IMR-90 (cell line): ENCODE data around the gene PSME3. TPM values are rescaled to one million over a fixed set of nuclear protein-coding genes. Genes with fewer than 3 reads are reported as not detected.

Experiments used
- ATAC-seq: fragments of 200-7000 bp; cut with Tn5 transposase; 2 replicates; pipeline ENCODE4 v1.9.1; 2020; ENCODE audit warnings: low read depth, mild to moderate bottlenecking, moderate library complexity
- BruUV-seq: library from RNA; stranded (reverse); fragments of 400-500 nt; replicated peaks from 2 replicates; lab custom pipeline; 2021; lab: Mats Ljungman, UMichigan
- CTCF ChIA-PET: fragments of 300-600 bp; formaldehyde crosslinking; extraction: SDS; loops from one replicate; lab custom pipeline; 2021; ENCODE audit warnings: antibody characterized with exemption; lab: Yijun Ruan, JAX
- POLR2A ChIA-PET: fragments of 300-600 bp; sonication (Branson Sonifier 250); formaldehyde crosslinking; loops from one replicate; lab custom pipeline; 2022; ENCODE audit warnings: antibody characterized with exemption; ENCODE audit not compliant: unreplicated experiment; lab: Charles Lee
- DNase-seq: peaks from one replicate; pipeline ENCODE4 v3.0.0; 2013
- H2AFZ ChIP-seq: replicated peaks from 2 replicates; pipeline ENCODE3; 2013; ENCODE audit warnings: low read length, mild to moderate bottlenecking; ENCODE audit not compliant: poor library complexity
- H2AK5ac ChIP-seq: 2 replicates; pipeline ENCODE4 v1.6.1; 2013; ENCODE audit warnings: low read depth, low read length, inconsistent platforms
- H2AK9ac ChIP-seq: replicated peaks from 2 replicates; pipeline ENCODE3; 2013; ENCODE audit warnings: mild to moderate bottlenecking, low read depth, low read length, moderate library complexity; ENCODE audit not compliant: poor library complexity
- H2BK120ac ChIP-seq: 2 replicates; pipeline ENCODE4 v1.6.1; 2013; ENCODE audit warnings: low read depth, low read length, inconsistent platforms
- H2BK15ac ChIP-seq: 3 replicates; pipeline ENCODE4 v1.6.1; 2013; ENCODE audit warnings: low read depth, low read length, inconsistent platforms
- H2BK20ac ChIP-seq: 2 replicates; pipeline ENCODE4 v1.6.1; 2013; ENCODE audit warnings: low read depth, mild to moderate bottlenecking, inconsistent platforms, low read length, moderate library complexity
- H2BK5ac ChIP-seq: 2 replicates; pipeline ENCODE4 v1.6.1; 2013; ENCODE audit warnings: mild to moderate bottlenecking, low read depth, low read length, inconsistent platforms; ENCODE audit not compliant: poor library complexity, severe bottlenecking
- H3K14ac ChIP-seq: replicated peaks from 2 replicates; pipeline ENCODE4 v1.6.1; 2013; ENCODE audit warnings: low read depth, low read length, inconsistent platforms
- H3K18ac ChIP-seq: 2 replicates; pipeline ENCODE4 v1.6.1; 2013; ENCODE audit warnings: low read depth, low read length, control low read depth
- H3K23ac ChIP-seq: 2 replicates; pipeline ENCODE4 v1.6.1; 2013; ENCODE audit warnings: low read depth, low read length, inconsistent platforms
- H3K27ac ChIP-seq: 2 replicates; pipeline ENCODE4 v1.5.1; 2013; ENCODE audit warnings: mild to moderate bottlenecking, control low read depth, low read length; ENCODE audit not compliant: insufficient read depth
- H3K27me3 ChIP-seq: 2 replicates; pipeline ENCODE4 v1.6.1; 2013; ENCODE audit warnings: low read length; ENCODE audit not compliant: control insufficient read depth, insufficient read depth
- H3K36me3 ChIP-seq: 2 replicates; pipeline ENCODE4 v1.6.1; 2013; ENCODE audit warnings: low read length, mixed read lengths; ENCODE audit not compliant: control insufficient read depth, insufficient read depth
- H3K4ac ChIP-seq: 2 replicates; pipeline ENCODE4 v1.6.1; 2013; ENCODE audit warnings: low read depth, low read length, inconsistent platforms
- H3K4me1 ChIP-seq: 2 replicates; pipeline ENCODE4 v1.6.1; 2013; ENCODE audit warnings: low read length, mixed read lengths; ENCODE audit not compliant: control insufficient read depth, insufficient read depth
- H3K4me2 ChIP-seq: 2 replicates; pipeline ENCODE4 v1.6.1; 2013; ENCODE audit warnings: low read depth, mild to moderate bottlenecking, control low read depth, low read length, moderate library complexity
- H3K4me3 ChIP-seq: 2 replicates; pipeline ENCODE4 v1.5.1; 2013; ENCODE audit warnings: low read depth, mild to moderate bottlenecking, control low read depth, low read length, moderate library complexity; ENCODE audit not compliant: insufficient read depth
- H3K56ac ChIP-seq: 2 replicates; pipeline ENCODE4 v1.6.1; 2013; ENCODE audit warnings: low read length, inconsistent platforms; ENCODE audit not compliant: insufficient read depth; ENCODE audit errors: extremely low read depth
- H3K79me1 ChIP-seq, 2 experiments: 2 replicates each; pipeline ENCODE4 v1.6.1; 2013; ENCODE audit warnings: low read length in 2 of 2, inconsistent platforms in 1 of 2, low read depth in 1 of 2
- H3K9ac ChIP-seq: 2 replicates; pipeline ENCODE4 v1.6.1; 2013; ENCODE audit warnings: low read depth, low read length, control low read depth
- H3K9me1 ChIP-seq: 2 replicates; pipeline ENCODE4 v1.6.1; 2013; ENCODE audit warnings: low read length, inconsistent platforms; ENCODE audit not compliant: insufficient read depth
- H3K9me3 ChIP-seq: 2 replicates; pipeline ENCODE4 v1.6.1; 2013; ENCODE audit warnings: low read length; ENCODE audit not compliant: control insufficient read depth, insufficient read depth
- H4K20me1 ChIP-seq: 2 replicates; pipeline ENCODE4 v1.6.1; 2013; ENCODE audit warnings: low read length, inconsistent platforms; ENCODE audit not compliant: insufficient read depth
- H4K5ac ChIP-seq: 2 replicates; pipeline ENCODE4 v1.6.1; 2013; ENCODE audit warnings: mild to moderate bottlenecking, low read depth, low read length, control low read depth
- H4K8ac ChIP-seq, 2 experiments: 2 replicates each; pipeline ENCODE4 v1.6.1; 2013; ENCODE audit warnings: low read depth in 2 of 2, low read length in 2 of 2, control low read depth in 1 of 2, inconsistent platforms in 1 of 2
- H4K91ac ChIP-seq: 2 replicates; pipeline ENCODE4 v1.6.1; 2013; ENCODE audit warnings: low read depth, low read length, inconsistent platforms; ENCODE audit not compliant: insufficient read depth
- BHLHE40 ChIP-seq: fragments of 150-350 bp; IDR thresholded peaks from 2 replicates; pipeline ENCODE4 v1.6.1; 2016; ENCODE audit warnings: mild to moderate bottlenecking, low read depth, low read length
- CEBPB ChIP-seq: IDR thresholded peaks from 2 replicates; pipeline ENCODE4 v1.6.1; 2012; ENCODE audit warnings: low read depth, low read length, improper control_type of control experiment
- CHD1 ChIP-seq: IDR thresholded peaks from 2 replicates; pipeline ENCODE4 v1.6.1; 2012; ENCODE audit warnings: low read depth, low read length, improper control_type of control experiment
- FOS ChIP-seq: fragments of 150-350 bp; IDR thresholded peaks from 2 replicates; pipeline ENCODE4 v1.6.1; 2016; ENCODE audit warnings: low read depth, low read length
- MAFK ChIP-seq: IDR thresholded peaks from 2 replicates; pipeline ENCODE4 v1.6.1; 2012; ENCODE audit warnings: low read depth, low read length, improper control_type of control experiment
- MAZ ChIP-seq: IDR thresholded peaks from 2 replicates; pipeline ENCODE4 v1.6.1; 2012; ENCODE audit warnings: low read depth, mild to moderate bottlenecking, low read length, improper control_type of control experiment, moderate library complexity, borderline replicate concordance
- MXI1 ChIP-seq: IDR thresholded peaks from 2 replicates; pipeline ENCODE4 v1.6.1; 2012; ENCODE audit warnings: low read depth, mild to moderate bottlenecking, low read length, moderate library complexity, borderline replicate concordance
- NFE2L2 ChIP-seq: fragments of 150-350 bp; IDR thresholded peaks from 2 replicates; pipeline ENCODE4 v1.6.1; 2016; ENCODE audit warnings: low read depth, mild to moderate bottlenecking, low read length
- POLR2A ChIP-seq: IDR thresholded peaks from 2 replicates; pipeline ENCODE4 v1.6.1; 2012; ENCODE audit warnings: mild to moderate bottlenecking, low read depth, low read length
- RAD21 ChIP-seq: IDR thresholded peaks from 2 replicates; pipeline ENCODE4 v1.6.1; 2012; ENCODE audit warnings: low read length, improper control_type of control experiment
- RCOR1 ChIP-seq: IDR thresholded peaks from 2 replicates; pipeline ENCODE4 v1.6.1; 2012; ENCODE audit warnings: mild to moderate bottlenecking, low read length, improper control_type of control experiment; ENCODE audit not compliant: insufficient replicate concordance
- RFX5 ChIP-seq: IDR thresholded peaks from 2 replicates; pipeline ENCODE4 v1.8.0; 2012; ENCODE audit warnings: low read depth, mild to moderate bottlenecking, low read length, moderate library complexity
- SMC3 ChIP-seq: fragments of 150-350 bp; IDR thresholded peaks from 2 replicates; pipeline ENCODE4 v1.6.1; 2016; ENCODE audit warnings: low read depth, mild to moderate bottlenecking, antibody characterized with exemption, low read length, moderate library complexity
- WGBS, 2 experiments: methylation state at CpG; one replicate each; pipeline versions ENCODE4 v1.1.5 to v1.1.7; 2013; ENCODE audit warnings: missing lambda C conversion rate in 2 of 2; ENCODE audit not compliant: insufficient read length in 1 of 2; ENCODE audit errors: extremely low coverage in 2 of 2; 5-methylcytosine and 5-hydroxymethylcytosine counted together
- dilution Hi-C: fragments of 300-500 bp; cut with HindIII; formaldehyde crosslinking; loops from one replicate; pipeline ENCODE4 v1.14.3; 2018; ENCODE audit warnings: low sequenced_read_pairs; ENCODE audit not compliant: unreplicated experiment
- in situ Hi-C: fragments of 300-500 bp; cut with MboI; formaldehyde crosslinking; loops from 3 replicates; pipeline ENCODE4 v1.14.3; 2019; ENCODE audit warnings: low sequenced_read_pairs, inconsistent platforms, mixed read lengths
- intact Hi-C: fragments of 100-400 bp; cut with micrococcal nuclease; formaldehyde crosslinking; loops from 2 replicates; pipeline ENCODE4 v1.10.0; 2022
- polyA plus RNA-seq, 3 experiments: library from polyadenylated mRNA; depleted of rRNA; stranded (reverse); fragments of >200 nt; gene quantifications; 2 replicates each; pipeline ENCODE4 v1.2.3, GENCODE V29; 2012; ENCODE audit warnings: low replicate concordance in 1 of 3
- total RNA-seq: library from RNA; depleted of rRNA; stranded (reverse); fragments of >200 nt; gene quantifications from 2 replicates; pipeline ENCODE4 v1.2.3, GENCODE V29; 2012
- TF ChIP-seq, protein P1 (sequence below): conservative IDR thresholded peaks from 2 replicates; pipeline ENCODE4 v1.5.1; 2012; ENCODE audit warnings: mild to moderate bottlenecking, low read depth, low read length, improper control_type of control experiment
- TF ChIP-seq, protein P2 (sequence below): fragments of 150-350 bp; IDR thresholded peaks from 2 replicates; pipeline ENCODE4 v1.6.1; 2017; ENCODE audit warnings: mild to moderate bottlenecking, antibody characterized with exemption, low read length, low read depth
- TF ChIP-seq, protein P3 (sequence below): fragments of 150-350 bp; IDR thresholded peaks from 2 replicates; pipeline ENCODE4 v1.6.1; 2016; ENCODE audit warnings: low read depth, mild to moderate bottlenecking, low read length, moderate library complexity, borderline replicate concordance

Gene PSME3
- total and polyA plus RNA-seq, 2 of the 4 experiments (the other 2 are of a cell fraction), result 72.4 to 100 TPM

DNA sequence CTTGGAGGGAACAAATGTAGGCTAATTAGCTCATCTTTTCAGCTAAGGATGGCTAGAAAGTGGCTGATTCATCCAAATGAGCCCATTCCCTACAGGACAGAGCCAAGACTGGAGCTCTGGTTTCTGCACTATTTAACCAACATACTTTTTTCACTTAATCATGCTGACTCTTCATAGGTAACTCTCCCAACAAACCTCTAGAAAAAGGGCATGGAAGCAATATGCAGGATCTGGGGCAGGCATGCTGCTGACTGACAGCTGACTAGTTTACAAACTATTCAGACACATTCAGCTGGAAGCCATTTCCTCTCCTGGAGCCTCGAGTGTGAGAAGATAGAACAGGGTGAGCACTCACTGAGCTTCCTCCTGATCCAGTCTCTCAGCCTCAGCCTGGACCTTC lies 15.3 kb upstream of the PSME3 start:
- ChIA-PET POLR2A (no interaction called here), CTCF (interaction anchor here (1.6 kb wide), 1 partner anchor 9 kb away, joined by 3 read pairs; no protein-coding TSS in a partner anchor)
- ATAC-seq, result no peak
- H2AK9ac ChIP-seq, result no peak overlapping the region
- no peaks in the 10 kb centered on the region for H3K27me3 ChIP-seq
- no peak overlapping the region for H3K18ac ChIP-seq
- H4K8ac ChIP-seq, result peak overlapping the region in 1 of 2 experiments; percentile 44; a peak in 1 of 4 replicates
- no peak overlapping the region for H4K91ac ChIP-seq
- H3K14ac ChIP-seq, result no peak overlapping the region
- in situ Hi-C loops, result no loop called here
- dilution Hi-C loops, result no loop called here
- no peak overlapping the region for H3K9ac ChIP-seq
- no CpG with 5 or more reads among the region's 1 CpG for WGBS, 2 experiments
- H2BK120ac ChIP-seq, result no peak overlapping the region
- H2BK20ac ChIP-seq, result no peak overlapping the region
- no peak overlapping the region for H3K56ac ChIP-seq
- peak overlapping the region; percentile 23; the same call in 1 of the 2 replicates for H3K23ac ChIP-seq
- H3K4ac ChIP-seq, result no peak overlapping the region
- no peak overlapping the region for H2BK15ac ChIP-seq
- peak overlapping the region; percentile 1 for H2BK5ac ChIP-seq
- no peak overlapping the region for H3K4me3 ChIP-seq
- peaks cover 31 to 36% of the 10 kb centered on the region in 2 experiments for H3K79me1 ChIP-seq
- no peaks in the 10 kb centered on the region for H3K4me1 ChIP-seq
- H3K36me3 ChIP-seq, result peaks cover 40% of the 10 kb centered on the region
- no peak overlapping the region for H3K27ac ChIP-seq
- peak; percentile 56 for DNase-seq
- no peak overlapping the region for H2AK5ac ChIP-seq
- H2AFZ ChIP-seq, result no peak overlapping the region
- H3K4me2 ChIP-seq, result no peak overlapping the region
- intact Hi-C loops, result no loop called here
- TF ChIP-seq FOS, result no peak
- TF ChIP-seq CHD1, result no peak
- TF ChIP-seq, protein P1, sequence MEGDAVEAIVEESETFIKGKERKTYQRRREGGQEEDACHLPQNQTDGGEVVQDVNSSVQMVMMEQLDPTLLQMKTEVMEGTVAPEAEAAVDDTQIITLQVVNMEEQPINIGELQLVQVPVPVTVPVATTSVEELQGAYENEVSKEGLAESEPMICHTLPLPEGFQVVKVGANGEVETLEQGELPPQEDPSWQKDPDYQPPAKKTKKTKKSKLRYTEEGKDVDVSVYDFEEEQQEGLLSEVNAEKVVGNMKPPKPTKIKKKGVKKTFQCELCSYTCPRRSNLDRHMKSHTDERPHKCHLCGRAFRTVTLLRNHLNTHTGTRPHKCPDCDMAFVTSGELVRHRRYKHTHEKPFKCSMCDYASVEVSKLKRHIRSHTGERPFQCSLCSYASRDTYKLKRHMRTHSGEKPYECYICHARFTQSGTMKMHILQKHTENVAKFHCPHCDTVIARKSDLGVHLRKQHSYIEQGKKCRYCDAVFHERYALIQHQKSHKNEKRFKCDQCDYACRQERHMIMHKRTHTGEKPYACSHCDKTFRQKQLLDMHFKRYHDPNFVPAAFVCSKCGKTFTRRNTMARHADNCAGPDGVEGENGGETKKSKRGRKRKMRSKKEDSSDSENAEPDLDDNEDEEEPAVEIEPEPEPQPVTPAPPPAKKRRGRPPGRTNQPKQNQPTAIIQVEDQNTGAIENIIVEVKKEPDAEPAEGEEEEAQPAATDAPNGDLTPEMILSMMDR, result no peak
- no peak for TF ChIP-seq NFE2L2
- TF ChIP-seq, protein P2, sequence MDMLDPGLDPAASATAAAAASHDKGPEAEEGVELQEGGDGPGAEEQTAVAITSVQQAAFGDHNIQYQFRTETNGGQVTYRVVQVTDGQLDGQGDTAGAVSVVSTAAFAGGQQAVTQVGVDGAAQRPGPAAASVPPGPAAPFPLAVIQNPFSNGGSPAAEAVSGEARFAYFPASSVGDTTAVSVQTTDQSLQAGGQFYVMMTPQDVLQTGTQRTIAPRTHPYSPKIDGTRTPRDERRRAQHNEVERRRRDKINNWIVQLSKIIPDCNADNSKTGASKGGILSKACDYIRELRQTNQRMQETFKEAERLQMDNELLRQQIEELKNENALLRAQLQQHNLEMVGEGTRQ, result no peak
- TF ChIP-seq RAD21, result no peak
- TF ChIP-seq POLR2A, result no peak
- no peak for TF ChIP-seq MAFK
- no peak for TF ChIP-seq CEBPB
- TF ChIP-seq BHLHE40, result no peak
- no peak for TF ChIP-seq RFX5
- no peak for TF ChIP-seq MXI1
- TF ChIP-seq, protein P3, sequence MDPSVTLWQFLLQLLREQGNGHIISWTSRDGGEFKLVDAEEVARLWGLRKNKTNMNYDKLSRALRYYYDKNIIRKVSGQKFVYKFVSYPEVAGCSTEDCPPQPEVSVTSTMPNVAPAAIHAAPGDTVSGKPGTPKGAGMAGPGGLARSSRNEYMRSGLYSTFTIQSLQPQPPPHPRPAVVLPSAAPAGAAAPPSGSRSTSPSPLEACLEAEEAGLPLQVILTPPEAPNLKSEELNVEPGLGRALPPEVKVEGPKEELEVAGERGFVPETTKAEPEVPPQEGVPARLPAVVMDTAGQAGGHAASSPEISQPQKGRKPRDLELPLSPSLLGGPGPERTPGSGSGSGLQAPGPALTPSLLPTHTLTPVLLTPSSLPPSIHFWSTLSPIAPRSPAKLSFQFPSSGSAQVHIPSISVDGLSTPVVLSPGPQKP, result no peak
- TF ChIP-seq RCOR1, result no peak
- TF ChIP-seq SMC3, result no peak
- TF ChIP-seq MAZ, result no peak
- no peaks in the 10 kb centered on the region for H3K9me3 ChIP-seq
- no TSS peak for BruUV-seq
- no peak overlapping the region for H4K5ac ChIP-seq
- no peaks in the 10 kb centered on the region for H4K20me1 ChIP-seq
- 0 out of 2 replicates have a peak, but pooled peaks cover 4% of the 10 kb centered on the region for H3K9me1 ChIP-seq
